IgD-negative memory B cell (primary cell): ENCODE data around the gene ERCC2. TPM values are rescaled to one million over a fixed set of nuclear protein-coding genes. Genes with fewer than 3 reads are reported as not detected.

ENCODE experiments used
- H3K27ac Mint-ChIP-seq, 3 donors: one replicate each; pipeline ENCODE4 v1.8.0; 2020 to 2022; ENCODE audit warnings: mild to moderate bottlenecking in 3 of 3, mixed read lengths in 3 of 3, moderate library complexity in 1 of 3
- H3K27me3 Mint-ChIP-seq: one replicate; pipeline ENCODE4 v1.8.0; 2021; ENCODE audit warnings: mixed read lengths
- H3K36me3 Mint-ChIP-seq: one replicate; pipeline ENCODE4 v1.8.0; 2020; ENCODE audit warnings: mild to moderate bottlenecking, mixed read lengths
- H3K4me1 Mint-ChIP-seq, 3 donors: one replicate each; pipeline ENCODE4 v1.8.0; 2020 to 2022; ENCODE audit warnings: mixed read lengths in 3 of 3, mild to moderate bottlenecking in 1 of 3
- H3K4me3 Mint-ChIP-seq, 4 donors: one replicate each; pipeline ENCODE4 v1.8.0; 2020 to 2022; ENCODE audit warnings: mild to moderate bottlenecking in 4 of 4, mixed read lengths in 4 of 4, moderate library complexity in 3 of 4
- H3K9me3 Mint-ChIP-seq, 3 donors: one replicate each; pipeline ENCODE4 v1.8.0; 2020 to 2021; ENCODE audit warnings: mixed read lengths in 3 of 3, mild to moderate bottlenecking in 1 of 3
- polyA plus RNA-seq: library from polyadenylated mRNA; unstranded; fragments of 300-500 nt; fragmentation: Illumina TruSeq; gene quantifications from one replicate; pipeline ENCODE4 v1.2.3, GENCODE V29; 2021

ERCC2 gene
- polyA plus RNA-seq, 1 donor from 2014 or later = 6.6 TPM

DNA sequence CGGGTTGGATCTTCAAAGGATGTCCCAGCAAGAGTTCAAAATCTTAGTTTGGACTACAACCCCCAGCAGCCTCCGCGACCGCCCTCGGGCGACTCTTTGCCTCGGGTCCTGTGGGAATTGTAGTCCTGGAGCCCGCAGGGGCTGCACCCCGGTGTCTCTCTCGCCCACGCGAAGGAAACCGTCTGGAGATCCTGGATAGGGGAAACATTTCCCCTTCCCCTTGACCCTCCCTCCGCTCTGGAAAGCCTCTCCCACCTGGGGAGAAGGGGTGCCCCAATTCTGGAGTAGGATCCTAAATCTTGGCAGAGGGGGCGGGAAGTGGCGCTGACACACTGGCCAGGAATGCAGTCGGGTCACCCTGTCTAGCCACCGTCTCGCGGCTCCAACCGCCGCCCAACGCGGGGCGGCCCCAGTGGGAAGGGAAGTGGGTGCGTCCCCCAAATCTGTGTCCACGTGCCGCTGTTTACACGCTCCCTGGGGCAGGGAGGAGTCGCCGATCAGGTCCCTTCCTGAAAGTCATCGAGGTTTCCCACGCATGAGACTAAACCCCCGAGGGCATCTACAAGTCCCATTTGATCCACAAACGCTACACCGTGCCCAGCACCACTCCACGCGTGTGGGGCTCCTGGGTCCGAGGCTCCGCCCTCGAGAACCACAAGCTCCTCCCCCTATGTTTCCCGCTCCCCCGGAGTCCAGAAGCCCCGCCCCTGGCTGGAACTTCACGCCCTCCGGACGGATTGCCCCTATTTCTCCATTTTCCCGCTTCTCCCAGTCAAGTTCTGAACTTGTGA is 35.3 kb upstream of the ERCC2 start:
- Mint-ChIP-seq H3K4me1 (peaks cover 15 to 20% (median 18%) of the 10 kb centered on the region in 3 donors), H3K9me3 (no peaks in the 10 kb centered on the region), H3K4me3 (peak overlapping the region; percentile 88 to 100 (median 94)), H3K27me3 (peaks cover 25% of the 10 kb centered on the region), H3K27ac (peak overlapping the region; percentile 85 to 94 (median 91)), H3K36me3 (peaks cover 2% of the 10 kb centered on the region)

DNA sequence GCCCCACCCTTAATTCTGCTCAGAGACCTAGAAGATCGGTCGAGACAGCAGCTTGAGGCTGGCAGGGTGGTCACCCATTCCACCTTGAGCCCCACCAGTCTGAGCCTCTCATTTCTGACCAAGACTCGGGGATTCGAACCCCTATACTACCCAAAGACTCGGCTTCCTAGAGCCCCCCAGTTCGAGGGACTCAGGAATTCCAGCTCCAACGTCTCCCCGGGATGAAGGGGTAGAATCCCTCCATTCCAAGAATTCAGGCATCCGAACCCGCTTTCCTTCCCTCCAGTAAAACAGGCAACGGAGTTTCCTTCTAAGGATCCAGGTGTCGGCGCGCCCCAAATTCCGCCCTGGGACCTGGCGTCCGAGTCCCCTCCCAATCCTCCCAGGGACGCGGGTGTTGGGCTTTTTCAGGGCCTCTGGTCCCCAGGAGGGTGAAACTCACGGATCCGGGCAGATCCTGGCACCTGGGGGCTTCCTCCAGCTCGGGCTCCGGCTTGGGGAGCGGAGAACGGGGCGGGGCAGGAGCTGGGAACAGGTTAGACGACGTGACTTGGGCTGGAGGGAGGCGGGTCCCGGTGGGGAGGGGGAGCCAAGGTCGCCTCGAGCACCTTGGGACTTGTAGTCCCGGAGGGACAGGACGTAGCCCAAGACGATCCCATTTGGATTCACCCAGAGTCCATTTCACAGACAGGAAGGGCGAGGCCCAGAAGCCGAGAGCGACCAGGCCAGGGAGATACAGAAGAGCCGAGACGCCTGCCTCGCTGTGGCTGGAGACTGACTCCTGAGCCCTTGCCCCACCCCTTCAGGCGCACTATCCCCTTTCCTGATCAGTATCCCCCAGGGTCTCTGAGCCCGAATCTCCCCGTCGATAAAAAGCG is 34.4 kb upstream of the ERCC2 start, which contains the start of gene PPP1R13L:
Gene PPP1R13L, minus strand, starts transcription at position 513 of the 878 bp plus-strand sequence. CDS start 6,751 bp downstream, outside the sequence.
- peaks cover 2% of the 10 kb centered on the region for H3K36me3 Mint-ChIP-seq
- H3K4me1 Mint-ChIP-seq = peaks cover 15 to 20% (median 18%) of the 10 kb centered on the region in 3 donors
- H3K9me3 Mint-ChIP-seq = no peaks in the 10 kb centered on the region
- peak within 1 kb of the TSS; percentile 88 to 100 (median 94) for H3K4me3 Mint-ChIP-seq
- H3K27me3 Mint-ChIP-seq = peaks cover 29% of the 10 kb centered on the region
- peak within 1 kb of the TSS; percentile 85 to 94 (median 91) for H3K27ac Mint-ChIP-seq

DNA sequence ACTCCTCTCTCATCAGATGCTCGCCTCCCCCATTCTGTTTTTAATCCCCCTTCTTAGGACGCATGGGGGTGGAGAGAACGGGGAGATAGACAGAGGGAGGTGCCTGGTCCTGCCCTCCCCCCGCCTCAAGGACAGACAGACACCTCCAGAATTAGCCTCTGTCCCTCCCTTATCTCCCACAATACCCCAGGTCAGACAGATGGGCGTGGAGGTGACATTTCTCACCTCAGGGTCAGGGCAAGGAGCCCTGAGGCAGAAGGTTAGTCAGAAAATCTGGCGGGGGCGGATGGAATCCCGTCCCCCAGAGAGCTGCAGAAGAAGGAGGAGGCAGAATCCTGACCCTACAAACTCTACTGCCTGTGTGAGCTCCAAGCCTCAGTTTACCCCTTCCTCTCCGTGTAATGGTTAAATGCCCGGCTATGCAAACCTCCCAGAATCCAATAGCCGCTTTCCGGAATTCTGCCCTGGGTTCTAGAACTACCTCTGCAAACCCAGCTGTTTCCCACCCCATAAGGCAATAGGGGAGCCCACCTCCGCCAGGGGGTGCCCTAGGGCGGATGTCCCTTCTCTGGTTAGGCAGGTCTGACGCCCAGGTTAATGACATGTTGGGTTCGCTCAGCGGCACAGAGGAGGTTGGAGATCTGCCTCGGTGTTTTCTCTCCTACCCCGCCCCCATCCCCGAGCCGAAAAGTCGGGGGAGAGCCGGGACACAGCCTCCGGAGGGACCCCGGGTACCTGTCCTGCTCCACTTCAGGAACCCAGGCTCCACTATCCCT is 33.6 kb upstream of the ERCC2 start:
- Mint-ChIP-seq H3K9me3 (no peaks in the 10 kb centered on the region), H3K27me3 (peaks cover 35% of the 10 kb centered on the region), H3K27ac (peak overlapping the region in 1 of 3 donors; percentile 85), H3K36me3 (peaks cover 2% of the 10 kb centered on the region), H3K4me3 (peak overlapping the region; percentile 76 to 90 (median 82)), H3K4me1 (peaks cover 14 to 17% (median 15%) of the 10 kb centered on the region in 3 donors)

DNA sequence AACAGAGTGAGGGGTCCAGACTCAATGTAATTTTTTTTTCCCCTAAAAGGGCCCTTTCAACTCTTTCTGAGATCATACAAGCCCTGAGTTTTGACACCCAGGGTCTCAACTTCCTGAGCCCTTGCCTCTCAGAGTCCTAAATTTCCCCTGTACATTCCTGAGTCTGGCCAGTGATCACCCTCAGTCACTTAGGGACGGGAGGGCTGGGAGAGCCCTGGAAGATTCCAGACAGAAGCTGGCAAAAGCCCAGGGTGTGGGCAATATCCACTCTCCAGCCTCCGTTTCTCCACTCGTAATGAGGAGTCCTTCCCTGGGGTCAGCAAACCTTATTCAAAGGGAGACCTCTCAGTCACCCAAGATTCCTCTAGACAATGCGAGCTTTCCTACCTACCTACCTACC is 32.9 kb upstream of the ERCC2 start:
- H3K4me1 Mint-ChIP-seq = peaks cover 16 to 19% (median 16%) of the 10 kb centered on the region in 3 donors
- no peaks in the 10 kb centered on the region for H3K9me3 Mint-ChIP-seq
- H3K27ac Mint-ChIP-seq = peak overlapping the region in 1 of 3 donors; percentile 85
- peak overlapping the region in 2 of 4 donors; percentile 39 to 79 for H3K4me3 Mint-ChIP-seq
- no peaks in the 10 kb centered on the region for H3K36me3 Mint-ChIP-seq
- peaks cover 41% of the 10 kb centered on the region for H3K27me3 Mint-ChIP-seq

DNA sequence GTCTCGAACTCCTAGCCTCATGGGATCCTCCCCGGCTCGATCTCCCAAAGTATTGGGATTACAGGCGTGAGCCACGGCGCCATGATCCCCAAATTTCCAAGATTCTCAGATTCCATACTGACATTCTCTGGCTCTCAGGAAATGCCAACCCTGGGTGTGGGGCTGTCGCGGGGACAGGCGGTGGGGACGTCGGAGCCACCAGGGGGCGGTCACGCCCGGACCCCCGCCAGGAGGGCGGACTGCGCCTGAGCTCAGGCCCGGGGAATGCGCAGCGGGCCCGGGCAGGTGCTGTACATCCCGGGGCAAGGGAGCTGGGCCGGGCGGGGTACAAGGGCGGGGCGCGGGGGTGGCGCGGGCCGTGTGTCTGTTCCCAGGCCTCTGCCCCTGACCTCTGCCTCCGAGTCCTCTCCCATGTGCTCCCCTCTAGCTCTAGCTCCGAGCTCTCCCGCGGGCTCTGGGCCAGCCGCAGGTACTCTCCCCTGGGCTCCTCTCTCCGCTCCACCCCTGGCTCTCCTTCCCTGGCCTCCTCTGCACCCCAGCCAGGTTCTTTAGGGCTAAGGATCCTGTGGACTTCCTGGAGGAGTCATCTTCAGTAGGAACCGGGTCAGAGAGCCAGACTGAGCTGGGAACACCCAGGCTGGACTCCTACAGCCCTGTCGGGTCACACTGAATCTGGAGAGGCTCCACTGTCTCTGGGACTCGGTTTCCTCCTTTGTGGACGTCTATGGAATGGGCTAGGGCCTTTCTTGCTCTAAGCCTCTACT is 32.1 kb upstream of the ERCC2 start:
- Mint-ChIP-seq H3K4me3 (peak overlapping the region in 2 of 4 donors; percentile 17 to 79), H3K27ac (no peak overlapping the region), H3K36me3 (no peaks in the 10 kb centered on the region), H3K9me3 (no peaks in the 10 kb centered on the region), H3K4me1 (peaks cover 16 to 19% (median 17%) of the 10 kb centered on the region in 3 donors), H3K27me3 (peaks cover 47% of the 10 kb centered on the region)

DNA sequence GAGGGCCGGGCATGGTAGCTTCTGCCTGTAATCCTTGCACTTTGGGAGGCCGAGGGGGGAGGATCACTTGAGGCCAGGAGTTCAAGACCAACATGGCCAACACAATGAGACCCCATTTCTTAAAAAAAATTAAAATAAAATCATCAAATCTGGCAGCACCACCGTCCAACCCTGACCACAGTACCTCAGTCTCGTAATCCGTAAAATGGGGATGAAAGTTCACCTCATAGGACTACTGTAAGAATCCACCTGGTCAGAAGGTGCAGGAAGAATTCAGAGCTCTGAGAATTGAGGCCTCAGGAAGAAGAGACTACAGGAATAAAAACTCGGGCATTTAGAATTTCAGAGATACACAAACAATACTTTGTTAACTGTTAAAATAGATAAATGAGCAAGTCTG is 31.4 kb upstream of the ERCC2 start:
- Mint-ChIP-seq H3K9me3 (no peaks in the 10 kb centered on the region), H3K4me1 (peaks cover 14 to 19% (median 17%) of the 10 kb centered on the region in 3 donors), H3K27ac (no peak overlapping the region), H3K4me3 (no peak overlapping the region), H3K36me3 (no peaks in the 10 kb centered on the region), H3K27me3 (peaks cover 51% of the 10 kb centered on the region)

DNA sequence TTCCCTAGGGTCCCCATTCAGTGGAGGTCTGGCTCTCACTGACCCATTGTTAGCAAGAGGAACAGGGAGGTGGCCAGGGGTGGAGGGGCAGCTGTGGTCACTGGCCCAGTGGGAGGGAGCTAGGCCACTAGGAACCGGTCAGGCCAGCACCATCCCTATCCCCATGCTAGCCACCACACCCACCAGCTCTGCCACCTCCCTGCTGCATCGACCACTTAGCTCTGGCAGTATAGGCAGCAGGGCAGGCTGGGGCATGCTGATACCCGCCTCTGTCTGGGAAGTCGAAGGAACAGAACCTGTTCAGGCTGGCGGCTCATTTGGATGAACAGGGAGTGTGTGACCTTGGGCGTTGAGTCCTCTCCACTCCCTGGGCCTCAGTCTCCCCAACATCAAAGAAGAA is 29.8 kb upstream of the ERCC2 start:
- no peaks in the 10 kb centered on the region for H3K9me3 Mint-ChIP-seq
- no peaks in the 10 kb centered on the region for H3K36me3 Mint-ChIP-seq
- H3K4me1 Mint-ChIP-seq = peaks cover 10 to 11% (median 11%) of the 10 kb centered on the region in 3 donors
- peak overlapping the region in 1 of 4 donors; percentile 14 for H3K4me3 Mint-ChIP-seq
- H3K27me3 Mint-ChIP-seq = peaks cover 51% of the 10 kb centered on the region
- H3K27ac Mint-ChIP-seq = peak overlapping the region in 1 of 3 donors; percentile 48

DNA sequence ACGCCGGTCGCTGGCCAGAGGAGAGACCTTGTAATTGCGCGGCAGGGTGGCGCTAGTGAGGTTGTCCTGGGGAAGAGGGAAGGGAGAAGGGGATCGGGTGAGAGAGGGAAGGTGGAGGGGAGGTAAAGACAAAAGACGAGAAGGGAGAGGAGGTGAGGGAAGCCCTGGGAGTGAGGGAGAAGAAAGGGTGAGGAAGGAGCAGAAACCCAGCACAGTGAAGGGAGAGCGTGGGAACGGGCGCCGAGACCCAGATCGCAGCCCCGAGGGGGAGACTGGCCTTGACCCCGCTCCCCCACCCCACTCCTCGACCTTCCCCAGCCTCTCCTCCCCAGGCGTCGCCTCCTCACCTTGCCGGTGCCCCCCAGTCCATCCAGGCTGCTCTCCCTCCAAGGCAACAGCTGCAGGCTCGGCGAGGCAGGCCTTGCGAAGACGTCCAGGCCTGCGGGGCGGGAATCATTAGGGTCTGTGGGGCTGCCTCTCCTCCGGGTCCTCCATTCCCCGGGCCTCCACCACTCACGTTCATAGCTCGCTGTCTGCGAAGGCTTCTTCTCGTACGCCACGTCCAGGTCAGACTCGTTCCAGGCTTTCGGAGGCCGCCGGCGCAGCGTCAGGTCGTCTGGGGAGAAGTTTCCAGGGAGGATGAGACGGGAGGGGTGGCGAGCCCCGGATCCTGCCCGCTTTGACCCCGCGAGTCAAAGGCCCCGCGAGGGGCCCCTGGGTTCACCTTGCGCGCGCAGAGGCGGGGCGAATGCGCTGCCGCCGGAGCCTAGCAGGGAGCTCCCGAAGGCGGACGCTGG is 25.6 kb upstream of the ERCC2 start:
- peaks cover 0 to 7% (median 4%) of the 10 kb centered on the region in 3 donors for H3K4me1 Mint-ChIP-seq
- no peaks in the 10 kb centered on the region for H3K9me3 Mint-ChIP-seq
- H3K36me3 Mint-ChIP-seq = no peaks in the 10 kb centered on the region
- no peak overlapping the region for H3K27ac Mint-ChIP-seq
- H3K4me3 Mint-ChIP-seq = peak overlapping the region in 1 of 4 donors; percentile 27
- peaks cover 28% of the 10 kb centered on the region for H3K27me3 Mint-ChIP-seq

DNA sequence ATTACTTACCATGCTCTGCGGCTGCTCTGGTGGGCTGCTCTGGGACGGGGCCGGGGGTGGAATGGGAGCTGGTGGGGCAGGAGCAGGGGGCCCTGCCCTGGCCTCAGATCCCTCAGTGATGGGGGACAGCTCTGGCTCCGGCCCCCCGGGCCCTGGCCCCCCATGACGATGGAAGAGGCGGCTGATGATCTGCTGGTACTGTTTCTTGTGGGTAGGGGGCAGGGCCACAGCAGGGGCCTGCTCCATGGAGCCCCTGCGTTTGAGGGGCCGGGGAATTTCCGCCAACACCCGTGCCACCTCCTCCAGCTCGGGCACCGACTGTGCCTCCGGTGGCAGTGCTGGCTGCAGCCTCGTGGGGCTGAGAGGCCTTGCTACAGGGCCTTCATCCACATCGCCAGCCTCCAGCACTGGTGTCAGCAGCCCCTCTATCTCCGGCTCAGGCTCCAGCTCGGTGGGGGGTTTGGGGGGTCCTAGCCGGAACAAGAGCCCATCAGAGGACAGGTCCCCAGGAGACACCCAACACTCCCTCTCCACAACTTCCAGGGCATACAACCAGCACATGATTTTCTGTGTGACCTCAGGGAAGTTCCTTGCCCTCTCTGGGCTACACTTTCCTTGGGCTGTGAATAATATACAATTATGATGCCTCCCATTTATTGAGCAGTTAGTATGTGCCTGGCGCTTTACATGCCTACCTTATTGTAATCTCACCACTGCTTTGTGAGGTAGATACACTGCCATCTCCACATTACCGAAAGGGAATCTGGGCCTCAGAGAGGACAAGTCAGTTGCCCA is 21.7 kb upstream of the ERCC2 start:
- peaks cover 2% of the 10 kb centered on the region for H3K36me3 Mint-ChIP-seq

DNA sequence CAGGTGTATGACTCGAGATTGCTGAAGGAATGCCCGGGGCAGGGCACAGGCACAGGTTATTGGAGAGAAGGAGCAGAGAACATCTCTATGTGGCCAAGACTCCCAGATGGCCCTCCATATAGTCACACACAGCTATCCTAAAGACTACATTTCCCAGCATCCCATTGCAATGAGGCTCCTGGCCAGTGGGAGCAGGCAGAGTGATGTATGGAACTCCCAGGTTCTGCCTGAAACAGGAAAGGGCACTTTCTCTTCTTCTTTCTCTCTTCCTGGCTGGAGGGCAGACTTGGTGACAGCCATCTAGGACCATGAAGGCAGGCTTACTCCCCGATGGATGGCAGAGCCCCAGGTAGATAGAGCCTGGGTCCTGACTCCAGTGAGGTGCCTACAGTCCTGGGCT is 21.0 kb upstream of the ERCC2 start:
- Mint-ChIP-seq H3K27ac (no peak overlapping the region), H3K27me3 (peaks cover 5% of the 10 kb centered on the region), H3K9me3 (no peaks in the 10 kb centered on the region), H3K4me1 (no peaks in the 10 kb centered on the region), H3K4me3 (no peak overlapping the region), H3K36me3 (peaks cover 2% of the 10 kb centered on the region)

More for the DNA sequence above, 21.7 kb upstream of the ERCC2 start:
- no peak overlapping the region for H3K27ac Mint-ChIP-seq
- H3K4me1 Mint-ChIP-seq = no peaks in the 10 kb centered on the region
- H3K27me3 Mint-ChIP-seq = peaks cover 8% of the 10 kb centered on the region
- H3K9me3 Mint-ChIP-seq = no peaks in the 10 kb centered on the region
- H3K4me3 Mint-ChIP-seq = no peak overlapping the region

DNA sequence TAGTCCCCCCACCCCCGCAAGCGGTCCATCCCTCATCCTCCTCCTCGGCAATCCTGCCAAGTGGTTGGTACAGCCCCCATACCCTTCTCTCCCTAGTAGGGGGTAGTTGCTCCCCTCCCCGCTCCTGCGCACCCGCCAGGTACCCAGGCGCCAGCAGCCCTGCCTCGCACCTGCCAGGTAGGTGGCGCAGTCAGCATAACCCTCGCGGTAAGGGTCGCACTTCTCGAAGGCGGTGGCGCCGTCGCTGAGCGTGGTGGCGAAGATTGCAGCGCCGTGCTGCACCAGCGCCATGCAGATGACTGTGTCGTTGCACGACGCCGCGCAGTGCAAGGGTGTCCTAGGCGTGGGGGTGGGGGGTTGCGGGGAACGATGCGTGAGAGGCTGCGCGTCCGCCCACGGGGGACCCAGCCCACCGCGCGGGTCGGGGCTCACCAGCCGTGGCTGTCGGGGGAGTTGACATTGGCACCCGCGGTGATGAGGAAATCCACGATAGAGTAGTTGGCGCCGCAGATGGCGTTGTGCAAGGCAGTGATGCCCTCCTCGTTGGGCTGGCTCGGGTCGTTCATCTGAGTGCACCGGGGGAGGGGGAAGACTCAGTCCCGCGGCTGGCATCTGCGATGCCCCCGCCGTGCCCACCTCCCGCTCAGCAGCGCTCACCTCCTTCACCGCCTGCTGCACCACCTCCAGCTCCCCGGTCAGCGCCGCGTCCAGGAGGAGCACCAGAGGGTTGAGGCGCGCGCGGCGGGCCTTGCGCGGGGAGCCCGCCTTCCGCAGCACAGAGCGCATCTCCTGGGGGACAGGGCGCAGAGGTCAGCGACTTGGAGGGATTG is 15.2 kb upstream of the ERCC2 start:
- Mint-ChIP-seq H3K4me3 (peak overlapping the region in 1 of 4 donors; percentile 28), H3K27ac (no peak overlapping the region), H3K4me1 (no peaks in the 10 kb centered on the region)

DNA sequence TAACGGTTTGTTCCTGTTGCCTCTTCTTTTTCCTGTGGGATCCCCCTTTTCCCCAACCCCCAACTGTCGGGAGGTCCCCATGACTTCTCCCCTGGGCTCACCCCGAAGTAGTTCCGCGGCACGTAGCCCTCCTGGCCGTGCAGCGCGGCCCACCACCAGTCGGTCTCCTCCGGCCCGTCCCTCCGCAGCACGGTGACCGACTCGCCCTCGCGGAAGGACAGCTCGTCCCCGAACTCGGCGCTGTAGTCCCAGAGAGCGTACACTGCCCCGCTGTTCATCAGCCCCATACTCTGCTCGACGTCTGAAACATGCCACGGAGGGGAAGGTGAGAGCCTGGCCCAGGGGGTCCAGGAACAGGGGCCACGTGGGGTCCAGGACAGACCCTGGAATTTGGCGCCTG is 12.1 kb upstream of the ERCC2 start:
- no peaks in the 10 kb centered on the region for H3K36me3 Mint-ChIP-seq
- no peaks in the 10 kb centered on the region for H3K4me1 Mint-ChIP-seq
- H3K4me3 Mint-ChIP-seq = no peak overlapping the region
- no peaks in the 10 kb centered on the region for H3K9me3 Mint-ChIP-seq
- H3K27me3 Mint-ChIP-seq = peaks cover 15% of the 10 kb centered on the region
- no peak overlapping the region for H3K27ac Mint-ChIP-seq

More for the DNA sequence above, 15.2 kb upstream of the ERCC2 start:
- no peaks in the 10 kb centered on the region for H3K9me3 Mint-ChIP-seq
- H3K27me3 Mint-ChIP-seq = peaks cover 19% of the 10 kb centered on the region
- H3K36me3 Mint-ChIP-seq = peaks cover 2% of the 10 kb centered on the region
